ENCODE data around the gene ZFAND3.
"Not testable (repeated sequence)": the region's sequence is repeated elsewhere in the genome, so short reads cannot be mapped to it uniquely, and the experiment has no call there.

The ZFAND3 gene

DNA sequence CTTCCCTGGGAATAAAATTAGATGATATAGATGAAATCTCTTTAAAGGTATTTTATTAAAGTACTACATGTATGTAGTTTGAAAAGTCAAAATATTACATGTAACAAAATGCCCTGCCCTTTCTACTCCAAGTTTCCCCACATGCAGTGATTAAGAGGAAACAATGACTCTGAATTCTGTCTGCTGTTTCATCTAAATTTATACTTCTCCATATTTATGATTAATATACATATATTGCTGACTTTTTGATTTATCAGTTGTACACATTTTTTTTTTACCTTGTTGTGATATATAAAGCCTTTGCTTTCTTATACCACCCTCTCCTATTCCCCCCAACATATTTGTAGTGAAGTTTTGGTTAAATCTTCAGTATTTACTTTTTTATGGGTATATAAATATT is 127.9 kb downstream of the ZFAND3 start:
- TF ChIP-seq, protein P1, sequence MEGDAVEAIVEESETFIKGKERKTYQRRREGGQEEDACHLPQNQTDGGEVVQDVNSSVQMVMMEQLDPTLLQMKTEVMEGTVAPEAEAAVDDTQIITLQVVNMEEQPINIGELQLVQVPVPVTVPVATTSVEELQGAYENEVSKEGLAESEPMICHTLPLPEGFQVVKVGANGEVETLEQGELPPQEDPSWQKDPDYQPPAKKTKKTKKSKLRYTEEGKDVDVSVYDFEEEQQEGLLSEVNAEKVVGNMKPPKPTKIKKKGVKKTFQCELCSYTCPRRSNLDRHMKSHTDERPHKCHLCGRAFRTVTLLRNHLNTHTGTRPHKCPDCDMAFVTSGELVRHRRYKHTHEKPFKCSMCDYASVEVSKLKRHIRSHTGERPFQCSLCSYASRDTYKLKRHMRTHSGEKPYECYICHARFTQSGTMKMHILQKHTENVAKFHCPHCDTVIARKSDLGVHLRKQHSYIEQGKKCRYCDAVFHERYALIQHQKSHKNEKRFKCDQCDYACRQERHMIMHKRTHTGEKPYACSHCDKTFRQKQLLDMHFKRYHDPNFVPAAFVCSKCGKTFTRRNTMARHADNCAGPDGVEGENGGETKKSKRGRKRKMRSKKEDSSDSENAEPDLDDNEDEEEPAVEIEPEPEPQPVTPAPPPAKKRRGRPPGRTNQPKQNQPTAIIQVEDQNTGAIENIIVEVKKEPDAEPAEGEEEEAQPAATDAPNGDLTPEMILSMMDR (conservative IDR thresholded peaks at IDR 0.05; ENCODE audit: low read length): no peak
- no peak for DNase-seq (ENCODE audit: low read depth)

DNA sequence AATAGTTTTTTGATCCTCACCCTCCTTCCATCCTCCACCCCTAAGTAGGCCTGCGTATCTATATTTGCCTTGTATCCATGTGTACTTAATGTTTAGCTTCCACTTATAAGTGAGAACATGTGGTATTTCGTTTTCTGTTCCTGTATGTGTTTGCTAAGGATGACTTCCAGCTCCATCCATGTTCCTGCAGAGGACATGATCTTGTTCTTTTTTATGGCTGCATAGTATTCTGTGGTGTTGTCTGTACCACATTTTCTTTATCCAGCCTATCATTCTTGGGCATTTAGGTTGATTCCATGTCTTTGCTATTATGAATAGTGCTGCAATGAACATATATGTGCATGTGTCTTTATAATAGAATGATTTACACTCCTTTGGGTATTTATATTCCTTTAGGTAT is 129.1 kb downstream of the ZFAND3 start:
- not testable (repeated sequence) for H3K4me3 ChIP-seq (ENCODE audit: low read length); DNase-seq (ENCODE audit: low read depth)

More for the DNA sequence above, 127.9 kb downstream of the ZFAND3 start:
- no peak overlapping the region for H3K4me3 ChIP-seq (ENCODE audit: low read length)

DNA sequence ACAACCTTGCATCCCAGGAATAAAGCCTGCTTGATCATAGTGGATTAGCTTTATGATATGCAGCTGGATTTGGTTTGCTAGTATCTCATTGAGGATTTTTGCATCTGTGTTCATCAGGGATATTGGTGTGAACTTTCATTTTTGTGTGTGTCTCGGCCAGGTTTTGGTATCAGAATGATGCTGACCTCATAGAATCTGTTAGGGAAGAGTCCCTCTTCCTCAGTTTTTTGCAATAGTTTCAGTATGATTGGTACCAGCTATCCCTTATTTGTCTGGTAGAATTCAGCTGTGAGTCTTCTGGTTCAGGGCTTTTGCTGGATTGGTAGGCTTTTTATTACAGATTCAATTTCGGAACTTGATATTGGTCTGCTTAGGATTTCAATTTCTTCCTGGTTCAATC is 132.5 kb downstream of the ZFAND3 start:
- TF ChIP-seq, protein P1 (conservative IDR thresholded peaks at IDR 0.05; ENCODE audit: low read length): no peak
- no peak overlapping the region for H3K4me3 ChIP-seq (ENCODE audit: low read length)
- no peak for DNase-seq (ENCODE audit: low read depth)

DNA sequence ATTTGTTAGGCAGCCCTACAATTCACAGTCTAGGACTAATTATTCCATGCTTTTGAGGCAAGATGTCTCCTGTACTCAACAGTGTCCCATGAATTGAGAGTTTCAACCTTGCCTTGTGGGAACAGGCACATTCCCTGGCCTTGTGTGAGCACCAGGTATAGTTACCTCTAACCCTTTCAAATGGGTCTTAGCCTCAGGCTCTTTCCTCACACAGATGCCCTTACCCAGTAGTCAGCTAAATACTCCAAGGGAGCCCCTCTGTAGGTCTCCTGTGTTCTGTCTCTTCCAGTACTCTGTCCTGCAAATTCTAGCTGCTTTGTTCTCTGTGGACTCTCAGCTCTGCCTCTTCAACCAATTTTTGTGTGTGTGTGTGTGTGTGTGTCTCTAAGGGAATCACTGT is 135.3 kb downstream of the ZFAND3 start:
- no peak for DNase-seq (ENCODE audit: low read depth)
- TF ChIP-seq, protein P1 (conservative IDR thresholded peaks at IDR 0.05; ENCODE audit: low read length): no peak
- no peak overlapping the region for H3K4me3 ChIP-seq (ENCODE audit: low read length)

DNA sequence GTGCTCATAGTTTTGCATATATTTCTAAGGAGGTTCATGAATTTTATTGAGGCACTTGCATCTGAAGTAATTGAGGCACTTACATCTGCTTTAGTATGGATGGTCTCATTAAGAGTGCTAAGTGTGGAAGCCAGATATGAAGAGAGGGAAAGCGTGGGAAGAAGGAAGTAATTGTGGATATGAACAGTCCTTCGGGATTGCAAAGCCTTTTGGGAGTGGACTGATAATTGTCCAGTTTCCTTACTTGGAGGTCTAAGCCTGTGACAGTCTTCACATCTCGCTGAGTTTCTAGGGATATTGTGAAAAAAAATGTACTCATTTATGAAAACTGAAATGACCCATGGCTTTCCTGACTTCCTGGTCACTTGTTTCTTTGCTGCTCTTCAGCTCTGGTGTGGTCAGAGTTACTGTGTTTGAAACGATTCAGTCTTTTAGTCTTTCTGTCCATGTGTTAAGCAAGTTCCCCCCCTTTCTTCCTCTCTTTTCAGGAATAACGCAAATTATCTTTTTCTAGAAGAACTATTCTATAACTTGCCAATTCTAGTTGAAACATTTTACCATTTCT is 137.3 kb downstream of the ZFAND3 start:
- H3K4me3 ChIP-seq (ENCODE audit: low read length): no peak overlapping the region
- TF ChIP-seq, protein P1 (conservative IDR thresholded peaks at IDR 0.05; ENCODE audit: low read length): no peak
- DNase-seq (ENCODE audit: low read depth): no peak

DNA sequence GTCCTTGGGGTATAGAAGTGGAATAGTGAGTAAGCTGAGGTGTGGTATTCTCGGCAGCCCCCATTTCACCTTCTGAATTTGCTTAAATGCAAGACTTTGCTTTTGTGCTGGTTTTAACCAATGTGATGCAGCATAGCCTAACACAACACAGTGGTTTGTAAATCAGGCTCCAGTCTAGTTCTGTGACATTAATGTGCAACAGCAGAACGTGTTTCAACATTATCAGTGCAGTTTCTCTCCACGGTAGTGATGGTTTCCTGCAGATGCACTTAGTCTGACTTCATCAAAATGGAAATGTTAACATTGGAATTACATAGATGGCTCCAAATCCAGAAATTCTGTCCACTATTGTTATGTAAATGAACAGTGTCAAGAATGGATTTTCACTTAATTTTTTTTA is 139.5 kb downstream of the ZFAND3 start:
- TF ChIP-seq, protein P1 (conservative IDR thresholded peaks at IDR 0.05; ENCODE audit: low read length): no peak
- no peak for DNase-seq (ENCODE audit: low read depth)
- no peak overlapping the region for H3K4me3 ChIP-seq (ENCODE audit: low read length)

DNA sequence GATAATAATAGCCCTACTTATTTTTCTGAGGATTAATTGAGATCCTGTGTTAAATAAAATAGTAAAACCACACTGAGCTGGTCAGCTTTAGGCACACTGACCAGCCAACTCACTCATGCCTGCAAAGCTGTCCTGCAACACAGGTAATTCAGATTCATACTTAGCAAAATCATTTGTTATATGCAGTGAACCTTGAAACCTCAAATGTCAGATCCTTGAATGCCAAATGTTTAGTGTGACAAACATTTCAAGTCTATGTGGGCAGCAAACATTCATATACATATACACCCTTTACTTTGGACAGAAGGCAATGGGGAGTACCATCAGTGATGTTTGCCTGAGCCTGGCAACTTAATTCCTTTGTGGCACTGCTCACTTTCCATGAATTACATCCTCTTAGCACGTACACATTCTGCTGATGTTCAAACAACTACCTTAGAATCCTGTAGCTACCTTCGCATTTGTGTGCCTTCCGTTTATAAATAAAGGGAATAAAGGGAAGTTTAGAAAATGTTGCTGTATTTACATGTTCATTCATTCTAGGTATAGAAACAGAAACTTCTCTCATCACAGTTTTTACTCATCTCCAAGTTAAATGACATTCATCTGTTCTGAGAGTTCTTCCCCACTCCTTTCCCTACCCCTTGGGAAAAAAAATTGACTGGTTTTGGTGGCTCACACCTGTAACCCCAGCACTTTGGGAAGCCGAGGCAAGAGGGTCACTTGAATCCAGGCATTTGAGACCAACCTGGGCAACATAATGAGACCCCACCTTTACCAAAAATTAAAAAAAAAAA is 140.8 kb downstream of the ZFAND3 start:
- TF ChIP-seq, protein P1 (conservative IDR thresholded peaks at IDR 0.05; ENCODE audit: low read length): no peak
- H3K4me3 ChIP-seq (ENCODE audit: low read length): no peak overlapping the region
- DNase-seq (ENCODE audit: low read depth): no peak

DNA sequence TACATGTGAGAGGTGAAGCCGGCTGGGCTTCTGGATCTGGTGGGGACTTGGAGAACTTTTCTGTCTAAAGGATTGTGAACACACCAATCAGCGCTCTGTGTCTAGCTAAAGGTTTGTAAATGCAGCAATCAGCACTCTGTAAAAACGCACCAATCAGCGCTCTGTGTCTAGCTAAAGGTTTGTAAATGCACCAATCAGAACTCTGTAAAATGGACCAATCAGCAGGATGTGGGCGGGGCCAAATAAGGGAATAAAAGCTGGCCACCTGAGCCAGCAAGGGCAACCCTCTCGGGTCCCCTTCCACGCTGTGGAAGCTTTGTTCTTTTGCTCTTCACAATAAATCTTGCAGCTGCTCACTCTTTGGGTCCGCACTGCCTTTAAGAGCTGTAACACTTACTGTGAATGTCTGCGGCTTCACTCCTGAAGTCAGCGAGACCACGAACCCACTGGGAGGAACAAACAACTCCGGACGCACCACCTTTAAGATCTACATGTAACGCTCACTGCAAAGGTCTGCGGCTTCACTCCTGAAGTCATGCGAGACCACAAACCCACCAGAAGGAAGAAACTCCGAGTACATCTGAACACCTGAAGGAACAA is 143.1 kb downstream of the ZFAND3 start:
- H3K4me3 ChIP-seq (ENCODE audit: low read length); DNase-seq (ENCODE audit: low read depth): not testable (repeated sequence)
